HEK293 (cell line): Measurements from ENCODE around the gene ARTN.

Experiments used
- MYNN ChIP-seq: fragments of 450-650 bp; formaldehyde crosslinking; IDR thresholded peaks from 2 replicates; pipeline ENCODE4 v1.5.1; 2016; ENCODE audit warnings: missing biosample characterization, missing genetic modification characterization, borderline replicate concordance
- MZF1 ChIP-seq: fragments of 450-650 bp; formaldehyde crosslinking; IDR thresholded peaks from 2 replicates; pipeline ENCODE4 v1.5.1; 2017; ENCODE audit warnings: missing biosample characterization, missing genetic modification characterization, borderline replicate concordance
- ZBTB21 ChIP-seq: fragments of 450-650 bp; formaldehyde crosslinking; IDR thresholded peaks from 2 replicates; pipeline ENCODE4 v1.5.1; 2017; ENCODE audit warnings: missing biosample characterization, missing genetic modification characterization
- ZNF266 ChIP-seq: fragments of 450-650 bp; formaldehyde crosslinking; IDR thresholded peaks from 2 replicates; pipeline ENCODE4 v1.5.1; 2016; ENCODE audit warnings: missing biosample characterization, missing genetic modification characterization, low read depth
- TF ChIP-seq, protein P1 (sequence below): fragments of 450-650 bp; formaldehyde crosslinking; IDR thresholded peaks from 2 replicates; pipeline ENCODE4 v1.5.1; 2016; ENCODE audit warnings: missing biosample characterization, missing genetic modification characterization

DNA sequence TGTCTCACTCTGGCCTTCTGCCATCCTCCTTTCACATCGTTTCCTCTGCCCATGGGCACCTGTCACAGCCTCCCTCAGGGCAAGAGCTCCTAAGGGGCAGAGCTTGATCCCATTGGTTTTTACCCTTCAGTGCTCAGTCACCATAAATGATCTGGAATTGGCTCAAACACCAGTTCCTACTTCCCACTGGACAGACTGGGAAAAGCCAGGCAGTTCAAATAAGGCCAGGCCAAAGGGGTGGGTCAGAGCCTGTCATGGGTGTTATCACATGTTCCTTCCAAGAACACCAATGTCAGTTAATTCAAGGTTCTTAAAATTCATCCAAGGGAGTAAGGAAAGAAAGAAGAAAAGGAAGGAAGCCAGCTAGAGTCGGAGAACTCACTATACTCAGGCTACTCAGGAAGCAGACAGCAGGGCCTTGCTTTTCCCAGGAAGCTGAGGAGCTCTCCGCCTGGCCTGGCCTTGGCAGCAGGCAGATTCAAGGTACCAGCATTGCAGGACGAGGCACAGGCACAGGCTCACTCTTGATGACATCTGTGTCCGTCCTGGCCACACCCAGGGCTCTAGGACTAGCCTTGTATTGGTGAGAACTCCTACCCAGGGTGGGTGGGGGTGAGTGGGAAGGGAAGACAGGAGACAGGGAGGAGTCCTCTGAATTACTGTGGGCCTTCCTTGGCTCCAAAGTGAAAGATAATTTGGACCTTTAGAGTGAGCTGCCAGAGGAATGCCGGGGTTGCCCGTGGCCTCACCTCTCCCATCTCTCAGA, 32.2 kb upstream of the ARTN start:
- TF ChIP-seq, protein P1, sequence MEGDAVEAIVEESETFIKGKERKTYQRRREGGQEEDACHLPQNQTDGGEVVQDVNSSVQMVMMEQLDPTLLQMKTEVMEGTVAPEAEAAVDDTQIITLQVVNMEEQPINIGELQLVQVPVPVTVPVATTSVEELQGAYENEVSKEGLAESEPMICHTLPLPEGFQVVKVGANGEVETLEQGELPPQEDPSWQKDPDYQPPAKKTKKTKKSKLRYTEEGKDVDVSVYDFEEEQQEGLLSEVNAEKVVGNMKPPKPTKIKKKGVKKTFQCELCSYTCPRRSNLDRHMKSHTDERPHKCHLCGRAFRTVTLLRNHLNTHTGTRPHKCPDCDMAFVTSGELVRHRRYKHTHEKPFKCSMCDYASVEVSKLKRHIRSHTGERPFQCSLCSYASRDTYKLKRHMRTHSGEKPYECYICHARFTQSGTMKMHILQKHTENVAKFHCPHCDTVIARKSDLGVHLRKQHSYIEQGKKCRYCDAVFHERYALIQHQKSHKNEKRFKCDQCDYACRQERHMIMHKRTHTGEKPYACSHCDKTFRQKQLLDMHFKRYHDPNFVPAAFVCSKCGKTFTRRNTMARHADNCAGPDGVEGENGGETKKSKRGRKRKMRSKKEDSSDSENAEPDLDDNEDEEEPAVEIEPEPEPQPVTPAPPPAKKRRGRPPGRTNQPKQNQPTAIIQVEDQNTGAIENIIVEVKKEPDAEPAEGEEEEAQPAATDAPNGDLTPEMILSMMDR (tag by site-specific recombination), result no peak
- TF ChIP-seq ZBTB21 (tag by site-specific recombination) (no peak), MZF1 (tag by site-specific recombination) (no peak), MYNN (tag by site-specific recombination) (no peak), ZNF266 (tag by site-specific recombination) (no peak)
